Esophagus squamous epithelium (tissue), 4 donors: Measurements from ENCODE around the gene DLGAP1.

Source experiments
- POLR2A ChIP-seq, 4 donors: fragments of 450-650 bp; IDR thresholded peaks; one replicate each; pipeline ENCODE4 v1.6.1; 2017; ENCODE audit warnings: antibody characterized with exemption in 4 of 4, mild to moderate bottlenecking in 4 of 4, moderate library complexity in 3 of 4
- TF ChIP-seq, protein P1 (sequence below), 6 experiments: fragments of 450-650 bp in 4 of 6; fragments of 200-600 bp in 2 of 6; sonication (generic) in 2 of 6; IDR thresholded peaks; one replicate each; pipeline ENCODE4 v1.5.1; 2016 to 2019; ENCODE audit warnings: antibody characterized with exemption in 6 of 6, mild to moderate bottlenecking in 4 of 6, moderate library complexity in 4 of 6

- TF ChIP-seq, protein P1, sequence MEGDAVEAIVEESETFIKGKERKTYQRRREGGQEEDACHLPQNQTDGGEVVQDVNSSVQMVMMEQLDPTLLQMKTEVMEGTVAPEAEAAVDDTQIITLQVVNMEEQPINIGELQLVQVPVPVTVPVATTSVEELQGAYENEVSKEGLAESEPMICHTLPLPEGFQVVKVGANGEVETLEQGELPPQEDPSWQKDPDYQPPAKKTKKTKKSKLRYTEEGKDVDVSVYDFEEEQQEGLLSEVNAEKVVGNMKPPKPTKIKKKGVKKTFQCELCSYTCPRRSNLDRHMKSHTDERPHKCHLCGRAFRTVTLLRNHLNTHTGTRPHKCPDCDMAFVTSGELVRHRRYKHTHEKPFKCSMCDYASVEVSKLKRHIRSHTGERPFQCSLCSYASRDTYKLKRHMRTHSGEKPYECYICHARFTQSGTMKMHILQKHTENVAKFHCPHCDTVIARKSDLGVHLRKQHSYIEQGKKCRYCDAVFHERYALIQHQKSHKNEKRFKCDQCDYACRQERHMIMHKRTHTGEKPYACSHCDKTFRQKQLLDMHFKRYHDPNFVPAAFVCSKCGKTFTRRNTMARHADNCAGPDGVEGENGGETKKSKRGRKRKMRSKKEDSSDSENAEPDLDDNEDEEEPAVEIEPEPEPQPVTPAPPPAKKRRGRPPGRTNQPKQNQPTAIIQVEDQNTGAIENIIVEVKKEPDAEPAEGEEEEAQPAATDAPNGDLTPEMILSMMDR (IDR thresholded peaks at IDR 0.05): no peak
- TF ChIP-seq POLR2A (IDR thresholded peaks at IDR 0.05): no peak
Measured at GRCh38 chr18:3726238-3726951, 728.7 kb downstream of the DLGAP1 start.
